HUES48 (cell line): ENCODE results near the gene BAZ1B.

ENCODE experiments used
- H3K27ac ChIP-seq: one replicate; pipeline ENCODE4 v1.7.0; 2013; ENCODE audit warnings: low read depth, low read length, inconsistent platforms
- H3K27me3 ChIP-seq: 2 replicates; pipeline ENCODE4 v1.6.1; 2013; ENCODE audit warnings: mild to moderate bottlenecking, low read length; ENCODE audit not compliant: control insufficient read depth, insufficient read depth
- H3K36me3 ChIP-seq: 2 replicates; pipeline ENCODE4 v1.6.1; 2013; ENCODE audit warnings: low read length; ENCODE audit not compliant: control insufficient read depth, insufficient read depth
- H3K4me1 ChIP-seq: 2 replicates; pipeline ENCODE4 v1.6.1; 2013; ENCODE audit warnings: mild to moderate bottlenecking, low read length; ENCODE audit not compliant: control insufficient read depth, insufficient read depth
- H3K4me3 ChIP-seq: 2 replicates; pipeline ENCODE4 v1.5.1; 2013; ENCODE audit warnings: mild to moderate bottlenecking, low read depth, low read length
- H3K9ac ChIP-seq: 2 replicates; pipeline ENCODE4 v1.6.1; 2013; ENCODE audit warnings: mild to moderate bottlenecking, low read depth, low read length, moderate library complexity
- H3K9me3 ChIP-seq: 2 replicates; pipeline ENCODE4 v1.6.1; 2013; ENCODE audit warnings: low read length; ENCODE audit not compliant: control insufficient read depth, insufficient read depth

Gene BAZ1B

GRCh38 chr7:73442903-73443500 lies 79.1 kb downstream of the BAZ1B start:
- no peaks in the 10 kb centered on the region for H3K27me3 ChIP-seq
- no peak overlapping the region for H3K27ac ChIP-seq
- H3K9ac ChIP-seq, result no peak overlapping the region
- no peak overlapping the region for H3K4me3 ChIP-seq
- no peaks in the 10 kb centered on the region for H3K9me3 ChIP-seq
- peaks cover 85% of the 10 kb centered on the region for H3K36me3 ChIP-seq
- H3K4me1 ChIP-seq, result no peaks in the 10 kb centered on the region

- H3K27ac ChIP-seq, result no peak overlapping the region
- peaks cover 79% of the 10 kb centered on the region for H3K36me3 ChIP-seq
- H3K9me3 ChIP-seq, result no peaks in the 10 kb centered on the region
- no peak overlapping the region for H3K9ac ChIP-seq
- no peaks in the 10 kb centered on the region for H3K27me3 ChIP-seq
- no peaks in the 10 kb centered on the region for H3K4me1 ChIP-seq
- no peak overlapping the region for H3K4me3 ChIP-seq
Observed at GRCh38 chr7:73442222-73442902, 79.7 kb downstream of the BAZ1B start.

GRCh38 chr7:73439410-73439704 lies 82.7 kb downstream of the BAZ1B start:
- Histone ChIP-seq H3K4me3 (no peak overlapping the region), H3K27ac (no peak overlapping the region), H3K4me1 (no peaks in the 10 kb centered on the region), H3K36me3 (peaks cover 50% of the 10 kb centered on the region), H3K9me3 (no peaks in the 10 kb centered on the region), H3K27me3 (peaks cover 12% of the 10 kb centered on the region), H3K9ac (no peak overlapping the region)

DNA sequence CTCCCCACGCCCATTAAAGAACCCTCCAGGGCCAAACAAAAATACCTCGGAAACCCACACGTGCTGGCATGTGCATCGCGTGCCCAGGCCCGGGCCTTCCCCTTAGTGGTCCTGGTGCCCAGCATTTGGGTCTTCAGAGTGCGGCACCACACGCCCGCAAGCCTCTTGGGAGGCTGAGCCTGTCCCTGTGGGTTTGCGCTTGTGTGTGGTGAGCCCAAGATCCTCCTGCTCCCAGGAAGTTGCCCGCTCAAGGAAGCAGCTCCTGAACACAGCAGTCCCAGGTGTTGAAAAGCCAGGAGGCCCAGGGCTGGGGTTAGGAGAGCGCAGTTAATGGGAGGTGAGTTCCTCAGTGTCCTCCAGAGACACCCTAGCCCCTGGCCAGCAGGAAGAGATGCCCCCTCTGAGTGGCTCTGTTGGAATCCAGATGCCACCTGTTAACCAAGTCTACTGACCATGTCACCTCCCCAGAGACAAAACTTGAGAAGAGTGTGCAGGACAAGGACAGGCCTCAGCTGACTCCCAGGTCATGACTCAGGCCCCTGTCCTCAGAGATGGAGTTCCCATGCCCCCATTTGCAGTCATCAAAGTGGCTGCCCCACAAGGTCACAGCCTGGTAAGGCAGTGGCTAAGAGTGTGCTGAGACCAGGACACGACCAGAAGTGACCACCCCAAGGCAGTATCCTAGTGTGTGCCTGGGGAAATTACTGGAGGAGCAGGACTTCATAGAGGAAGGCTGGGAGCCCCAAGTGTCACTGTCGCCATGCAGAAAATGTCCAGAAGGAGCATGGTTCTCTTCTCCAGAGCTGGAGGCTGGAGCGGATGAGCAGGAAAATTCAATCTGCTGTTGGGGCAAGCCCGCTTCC lies 83.3 kb downstream of the BAZ1B start:
- H3K9ac ChIP-seq, result no peak overlapping the region
- H3K9me3 ChIP-seq, result no peaks in the 10 kb centered on the region
- peaks cover 44% of the 10 kb centered on the region for H3K36me3 ChIP-seq
- no peak overlapping the region for H3K27ac ChIP-seq
- H3K4me3 ChIP-seq, result no peak overlapping the region
- H3K4me1 ChIP-seq, result no peaks in the 10 kb centered on the region
- H3K27me3 ChIP-seq, result peaks cover 16% of the 10 kb centered on the region

GRCh38 chr7:73437621-73438416 lies 84.3 kb downstream of the BAZ1B start:
- H3K9me3 ChIP-seq, result no peaks in the 10 kb centered on the region
- peaks cover 35% of the 10 kb centered on the region for H3K36me3 ChIP-seq
- peaks cover 16% of the 10 kb centered on the region for H3K27me3 ChIP-seq
- no peak overlapping the region for H3K9ac ChIP-seq
- H3K4me1 ChIP-seq, result no peaks in the 10 kb centered on the region
- H3K4me3 ChIP-seq, result no peak overlapping the region
- no peak overlapping the region for H3K27ac ChIP-seq

GRCh38 chr7:73437091-73437490 lies 85.0 kb downstream of the BAZ1B start:
- Histone ChIP-seq H3K4me3 (no peak overlapping the region), H3K4me1 (no peaks in the 10 kb centered on the region), H3K36me3 (peaks cover 27% of the 10 kb centered on the region), H3K9ac (no peak overlapping the region), H3K27ac (no peak overlapping the region), H3K27me3 (peaks cover 16% of the 10 kb centered on the region), H3K9me3 (no peaks in the 10 kb centered on the region)

DNA sequence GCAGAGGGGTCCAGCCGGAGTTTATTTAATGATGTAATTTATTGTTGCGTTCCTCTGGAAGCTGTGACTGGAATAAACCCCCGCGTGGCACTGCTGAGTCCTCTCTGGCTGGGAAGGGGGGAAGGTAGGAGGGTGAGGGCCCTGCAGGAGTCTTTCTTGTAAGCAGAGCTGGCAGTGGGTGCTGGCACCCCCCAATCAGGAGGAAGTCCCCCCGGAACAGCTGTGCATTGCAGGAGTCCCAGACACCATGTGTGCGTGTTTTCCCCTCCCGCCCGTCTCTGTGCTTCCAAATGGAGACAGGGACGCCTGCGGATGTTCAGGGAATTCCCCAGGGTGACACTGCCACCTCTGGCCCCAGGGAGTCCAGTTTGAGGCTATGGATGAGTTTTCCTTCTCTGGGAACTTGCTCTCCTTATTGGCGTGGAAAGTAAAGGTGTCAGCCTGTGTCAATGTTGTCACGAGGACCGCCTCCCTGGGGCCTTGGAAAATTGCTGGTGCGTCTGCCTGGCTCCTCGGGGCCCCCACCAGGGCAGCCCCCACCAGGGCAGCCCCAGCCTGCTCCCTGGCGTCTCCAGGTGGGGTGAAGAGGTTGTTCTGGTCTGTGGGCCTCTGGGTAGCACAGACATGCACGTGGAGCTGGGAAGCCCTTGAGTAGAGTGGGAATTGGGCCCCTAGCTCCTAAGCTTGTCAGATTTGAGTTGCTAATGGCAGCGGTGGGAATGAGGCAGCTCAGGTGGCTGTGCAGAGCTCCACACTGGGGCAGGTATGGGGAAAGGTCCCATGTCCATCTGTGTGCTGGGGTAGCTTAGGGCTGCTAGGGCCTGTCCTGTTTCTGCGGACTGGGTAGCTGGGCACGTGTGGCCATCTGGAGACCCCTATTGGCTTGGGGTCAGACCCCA lies 85.8 kb downstream of the BAZ1B start:
- Histone ChIP-seq H3K36me3 (peaks cover 19% of the 10 kb centered on the region), H3K27me3 (peaks cover 16% of the 10 kb centered on the region), H3K9ac (no peak overlapping the region), H3K4me3 (no peak overlapping the region), H3K27ac (no peak overlapping the region), H3K9me3 (no peaks in the 10 kb centered on the region), H3K4me1 (no peaks in the 10 kb centered on the region)

DNA sequence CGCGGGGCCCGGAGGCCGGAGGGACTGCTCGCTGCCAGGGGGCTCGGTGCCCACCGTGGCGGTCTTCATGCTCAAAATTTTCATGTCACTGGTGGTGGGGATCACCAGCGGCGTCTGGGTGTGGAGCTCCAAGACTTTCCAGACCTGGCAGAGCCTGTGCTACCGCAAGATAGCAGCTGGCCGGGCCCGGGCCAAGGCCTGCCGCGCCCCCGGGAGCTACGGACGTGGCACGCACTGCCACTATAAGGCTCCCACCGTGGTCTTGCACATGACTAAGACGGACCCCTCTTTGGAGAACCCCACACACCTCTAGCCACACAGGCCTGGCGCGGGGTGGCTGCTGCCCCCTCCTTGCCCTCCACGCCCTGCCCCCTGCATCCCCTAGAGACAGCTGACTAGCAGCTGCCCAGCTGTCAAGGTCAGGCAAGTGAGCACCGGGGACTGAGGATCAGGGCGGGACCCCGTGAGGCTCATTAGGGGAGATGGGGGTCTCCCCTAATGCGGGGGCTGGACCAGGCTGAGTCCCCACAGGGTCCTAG lies 86.6 kb downstream of the BAZ1B start:
- peaks cover 16% of the 10 kb centered on the region for H3K27me3 ChIP-seq
- no peaks in the 10 kb centered on the region for H3K9me3 ChIP-seq
- H3K4me3 ChIP-seq, result no peak overlapping the region
- H3K4me1 ChIP-seq, result no peaks in the 10 kb centered on the region
- H3K27ac ChIP-seq, result no peak overlapping the region
- no peak overlapping the region for H3K9ac ChIP-seq
- peaks cover 12% of the 10 kb centered on the region for H3K36me3 ChIP-seq

- Histone ChIP-seq H3K4me3 (no peak overlapping the region), H3K9me3 (no peaks in the 10 kb centered on the region), H3K27ac (no peak overlapping the region), H3K4me1 (no peaks in the 10 kb centered on the region), H3K27me3 (peaks cover 16% of the 10 kb centered on the region), H3K36me3 (peaks cover 4% of the 10 kb centered on the region; the same call in 1 of the 2 replicates), H3K9ac (no peak overlapping the region)
Observed at GRCh38 chr7:73434701-73435069, 87.4 kb downstream of the BAZ1B start.
